Nephron progenitor cell (in vitro differentiated cells): Measurements from ENCODE around the gene TPRKB.
"Not testable (repeated sequence)": the region's sequence is repeated elsewhere in the genome, so short reads cannot be mapped to it uniquely, and the experiment has no call there.

Experiments used
- DNase-seq: peaks from one replicate; pipeline ENCODE4 v3.0.0; 2021
- H3K27ac Mint-ChIP-seq: 2 replicates; pipeline ENCODE4 v1.8.0; 2021; ENCODE audit warnings: mild to moderate bottlenecking, moderate library complexity, mixed read lengths
- H3K27me3 Mint-ChIP-seq: 2 replicates; pipeline ENCODE4 v1.8.0; 2021; ENCODE audit warnings: mild to moderate bottlenecking, low read depth, mixed read lengths; ENCODE audit not compliant: poor library complexity
- H3K36me3 Mint-ChIP-seq: 2 replicates; pipeline ENCODE4 v1.8.0; 2021; ENCODE audit warnings: low read depth, mixed read lengths
- H3K4me1 Mint-ChIP-seq: 2 replicates; pipeline ENCODE4 v1.8.0; 2021; ENCODE audit warnings: mixed read lengths
- H3K4me3 Mint-ChIP-seq: 2 replicates; pipeline ENCODE4 v1.8.0; 2021; ENCODE audit warnings: mild to moderate bottlenecking, moderate library complexity, mixed read lengths
- H3K9me3 Mint-ChIP-seq: 2 replicates; pipeline ENCODE4 v1.8.0; 2021; ENCODE audit warnings: mild to moderate bottlenecking, moderate library complexity, mixed read lengths
- CTCF ChIP-seq: fragments of 200-600 bp; sonication (generic); IDR thresholded peaks from 2 replicates; pipeline ENCODE4 v1.5.0; 2021; ENCODE audit warnings: antibody characterized with exemption

The TPRKB gene

DNA sequence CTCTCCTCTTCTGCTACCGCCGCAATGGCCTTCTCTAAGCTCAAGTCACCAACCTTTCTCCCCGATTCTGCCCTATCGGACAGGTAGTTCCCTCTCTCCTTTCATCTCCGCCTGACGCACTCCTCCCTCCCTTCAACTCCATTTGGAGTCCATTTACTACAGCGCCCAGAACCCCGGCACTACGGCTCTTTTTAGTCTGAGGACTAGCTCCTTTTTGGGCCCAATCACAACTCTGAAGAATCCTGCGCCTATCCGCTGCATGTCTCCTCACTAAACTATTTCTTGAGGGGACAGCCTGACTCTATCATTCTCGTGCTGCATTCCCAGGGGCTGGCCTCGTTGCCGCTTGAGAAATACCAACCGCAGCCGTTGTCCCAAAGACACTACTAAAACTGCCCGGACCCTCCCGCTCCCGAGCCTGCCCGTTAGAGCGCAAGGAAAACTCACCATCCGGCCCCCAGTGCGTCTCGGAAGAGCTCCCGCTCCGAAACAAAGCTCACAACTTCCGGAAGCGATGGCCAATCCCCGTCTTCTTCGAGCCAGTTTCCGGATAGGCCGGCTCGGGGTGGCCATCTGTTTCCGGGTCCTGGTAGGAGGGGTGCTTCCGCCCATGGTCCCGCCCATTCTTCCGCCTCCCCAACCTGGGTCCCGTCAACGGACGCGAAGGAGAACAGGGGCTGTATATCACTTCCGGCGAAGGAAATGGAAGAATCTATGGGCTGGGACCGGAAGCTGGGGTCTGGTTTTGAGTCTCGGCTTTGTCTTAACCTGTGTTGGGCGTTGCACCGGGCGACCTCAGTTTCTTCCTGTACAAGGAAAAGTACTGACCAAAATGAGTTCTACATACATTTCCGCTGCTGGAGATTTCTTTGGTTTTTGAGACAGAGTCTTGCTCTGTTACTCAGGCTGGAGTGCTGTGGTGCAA is at the start of gene TPRKB:
TSS of gene TPRKB (minus strand) at position 491 of the 925 bp plus-strand sequence. CDS start 2,776 bp downstream, outside the sequence.
- peaks cover 18% of the 10 kb centered on the region for H3K9me3 Mint-ChIP-seq
- no peak for TF ChIP-seq CTCF
- H3K4me1 Mint-ChIP-seq = peaks cover 15% of the 10 kb centered on the region
- DNase-seq = peak; percentile 81
- H3K4me3 Mint-ChIP-seq = peak within 1 kb of the TSS; percentile 100
- peaks cover 41% of the 10 kb centered on the region for H3K27me3 Mint-ChIP-seq
- peaks cover 47% of the 10 kb centered on the region for H3K36me3 Mint-ChIP-seq
- peak within 1 kb of the TSS; percentile 98 for H3K27ac Mint-ChIP-seq

DNA sequence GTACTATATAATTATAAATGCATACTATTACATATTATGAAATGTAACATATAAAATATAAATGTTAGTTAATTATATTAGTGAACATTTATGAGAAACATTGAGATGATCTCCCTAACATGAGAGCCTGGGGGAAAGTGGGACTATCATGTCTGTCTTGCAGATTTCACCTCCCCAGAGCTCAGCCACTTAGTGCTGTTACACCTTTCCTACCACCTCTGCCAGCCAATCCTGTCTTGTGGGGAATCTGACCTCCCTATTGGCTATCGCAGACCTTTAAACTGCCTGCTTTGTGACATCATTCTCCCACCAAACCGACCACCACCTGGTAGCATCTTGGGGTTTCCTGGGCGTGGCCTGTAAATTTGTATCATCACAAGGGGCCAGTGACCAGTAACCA is 46.7 kb upstream of the TPRKB start, which contains the start of gene C2orf78:
TSS of gene C2orf78 (plus strand) at position 301 of the 400 bp plus-strand sequence. CDS start 127 bp downstream, outside the sequence.
- H3K4me3 Mint-ChIP-seq, H3K36me3 Mint-ChIP-seq, H3K9me3 Mint-ChIP-seq, H3K27ac Mint-ChIP-seq, DNase-seq, H3K4me1 Mint-ChIP-seq, H3K27me3 Mint-ChIP-seq: not testable (repeated sequence)

- H3K4me3 Mint-ChIP-seq, H3K27ac Mint-ChIP-seq, DNase-seq, H3K36me3 Mint-ChIP-seq, H3K9me3 Mint-ChIP-seq, H3K4me1 Mint-ChIP-seq, H3K27me3 Mint-ChIP-seq: not testable (repeated sequence)
These were observed 46.3 kb upstream of the TPRKB start for GRCh38 chr2:73783402-73783801.

DNA sequence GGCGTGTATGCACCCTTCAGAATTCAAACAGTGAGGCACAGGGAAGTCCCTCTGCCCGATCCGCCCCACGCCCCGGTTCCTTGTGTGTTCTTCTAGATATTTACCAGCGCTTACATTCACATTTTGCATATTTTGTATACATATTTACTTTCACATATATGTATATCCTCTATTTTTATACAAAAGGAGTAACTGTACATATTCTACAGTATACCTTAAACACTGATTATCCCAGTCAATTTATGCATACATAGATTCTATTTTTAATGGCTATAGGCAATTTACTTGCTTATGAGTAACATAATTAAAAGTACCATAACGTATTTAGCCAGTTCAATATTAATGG is 43.1 kb upstream of the TPRKB start:
- no peak overlapping the region for H3K27ac Mint-ChIP-seq
- peaks cover 21% of the 10 kb centered on the region for H3K36me3 Mint-ChIP-seq
- peaks cover 10% of the 10 kb centered on the region for H3K4me1 Mint-ChIP-seq
- peak; percentile 36 for TF ChIP-seq CTCF
- H3K4me3 Mint-ChIP-seq = peak overlapping the region; percentile 99
- H3K27me3 Mint-ChIP-seq = no peaks in the 10 kb centered on the region
- no peaks in the 10 kb centered on the region for H3K9me3 Mint-ChIP-seq
- no peak for DNase-seq

- peak; percentile 97 for DNase-seq
- H3K4me1 Mint-ChIP-seq = peaks cover 10% of the 10 kb centered on the region
- TF ChIP-seq CTCF = peak; percentile 90
- no peaks in the 10 kb centered on the region for H3K27me3 Mint-ChIP-seq
- peak within 1 kb of the TSS; percentile 88 for H3K27ac Mint-ChIP-seq
- peak within 1 kb of the TSS; percentile 99 for H3K4me3 Mint-ChIP-seq
- H3K36me3 Mint-ChIP-seq = peaks cover 26% of the 10 kb centered on the region
- no peaks in the 10 kb centered on the region for H3K9me3 Mint-ChIP-seq
These were observed 42.5 kb upstream of the TPRKB start, which contains the start of gene DUSP11 for GRCh38 chr2:73779467-73780236. TSS of gene DUSP11 (minus strand) at chr2:73780103. CDS start at chr2:73779974, 129 bp downstream.

- Mint-ChIP-seq H3K4me3 (peak overlapping the region; percentile 99), H3K36me3 (peaks cover 33% of the 10 kb centered on the region)
- H3K4me1 Mint-ChIP-seq, H3K27ac Mint-ChIP-seq, DNase-seq, H3K9me3 Mint-ChIP-seq, H3K27me3 Mint-ChIP-seq: not testable (repeated sequence)
These were observed 41.8 kb upstream of the TPRKB start for GRCh38 chr2:73778867-73779466.
